ENCODE results near the gene EREG.

Gene EREG

GRCh38 chr4:74387790-74388189 lies 22.8 kb downstream of the EREG start:
- no peak for TF ChIP-seq CTCF (IDR thresholded peaks at IDR 0.05; ENCODE audit: low read depth, low read length)
- H3K4me3 ChIP-seq (ENCODE audit: low read depth, low read length), result no peak overlapping the region

GRCh38 chr4:74389494-74389893 lies 24.5 kb downstream of the EREG start:
- H3K4me3 ChIP-seq (ENCODE audit: low read depth, low read length), result no peak overlapping the region
- no peak for TF ChIP-seq CTCF (IDR thresholded peaks at IDR 0.05; ENCODE audit: low read depth, low read length)

GRCh38 chr4:74390677-74391076 lies 25.7 kb downstream of the EREG start:
- no peak for TF ChIP-seq CTCF (IDR thresholded peaks at IDR 0.05; ENCODE audit: low read depth, low read length)
- H3K4me3 ChIP-seq (ENCODE audit: low read depth, low read length), result no peak overlapping the region

GRCh38 chr4:74391346-74391745 lies 26.4 kb downstream of the EREG start:
- TF ChIP-seq CTCF (IDR thresholded peaks at IDR 0.05; ENCODE audit: low read depth, low read length), result no peak

GRCh38 chr4:74391890-74392475 lies 27.0 kb downstream of the EREG start:
- H3K4me3 ChIP-seq (ENCODE audit: low read depth, low read length), result no peak overlapping the region
- TF ChIP-seq CTCF (IDR thresholded peaks at IDR 0.05; ENCODE audit: low read depth, low read length), result no peak

More at GRCh38 chr4:74391346-74391745, 26.4 kb downstream of the EREG start:
- H3K4me3 ChIP-seq (ENCODE audit: low read depth, low read length), result no peak overlapping the region

GRCh38 chr4:74394476-74395136 lies 29.7 kb downstream of the EREG start:
- H3K4me3 ChIP-seq (ENCODE audit: low read depth, low read length), result no peak overlapping the region
- no peak for TF ChIP-seq CTCF (IDR thresholded peaks at IDR 0.05; ENCODE audit: low read depth, low read length)

GRCh38 chr4:74395633-74396032 lies 30.7 kb downstream of the EREG start:
- TF ChIP-seq CTCF (IDR thresholded peaks at IDR 0.05; ENCODE audit: low read depth, low read length), result no peak
- H3K4me3 ChIP-seq (ENCODE audit: low read depth, low read length), result no peak overlapping the region
